GM12864 (cell line): ENCODE data around the gene RAB6A.
"Not testable (repeated sequence)": the region's sequence is repeated elsewhere in the genome, so short reads cannot be mapped to it uniquely, and the experiment has no call there.

Experiments
- DNase-seq: peaks from one replicate; pipeline ENCODE4 v3.0.0-alpha.2; 2011; ENCODE audit warnings: low read depth
- H3K4me3 ChIP-seq: 2 replicates; pipeline ENCODE4 v1.5.1; 2011; ENCODE audit warnings: mild to moderate bottlenecking, low read depth, low read length, control low read depth
- CTCF ChIP-seq: IDR thresholded peaks from 2 replicates; pipeline ENCODE4 v1.5.1; 2011; ENCODE audit warnings: low read depth, mild to moderate bottlenecking, moderate library complexity, low read length, control low read depth, inconsistent platforms; ENCODE audit errors: missing control alignments

The RAB6A gene

GRCh38 chr11:73680687-73681086, 80.2 kb downstream of the RAB6A start:
- no peak for DNase-seq
- no peak overlapping the region for H3K4me3 ChIP-seq
- no peak for TF ChIP-seq CTCF

GRCh38 chr11:73676552-73676951, 84.3 kb downstream of the RAB6A start:
- H3K4me3 ChIP-seq, DNase-seq: not testable (repeated sequence)

- H3K4me3 ChIP-seq: no peak overlapping the region
- no peak for TF ChIP-seq CTCF
- no peak for DNase-seq
Observed at GRCh38 chr11:73671701-73672100, 89.2 kb downstream of the RAB6A start.

- no peak overlapping the region for H3K4me3 ChIP-seq
- no peak for TF ChIP-seq CTCF
- DNase-seq: no peak
Observed at GRCh38 chr11:73670808-73671207, 90.1 kb downstream of the RAB6A start.

GRCh38 chr11:73667891-73668290, 93.0 kb downstream of the RAB6A start:
- DNase-seq: no peak
- no peak overlapping the region for H3K4me3 ChIP-seq
- no peak for TF ChIP-seq CTCF

GRCh38 chr11:73664877-73665276, 96.0 kb downstream of the RAB6A start:
- TF ChIP-seq CTCF: no peak
- no peak overlapping the region for H3K4me3 ChIP-seq
- no peak for DNase-seq

- DNase-seq: no peak
- no peak for TF ChIP-seq CTCF
- no peak overlapping the region for H3K4me3 ChIP-seq
Observed at GRCh38 chr11:73663604-73664495, 97.0 kb downstream of the RAB6A start.
